ENCODE measurements around the gene APOO. TPM values are rescaled to one million over a fixed set of nuclear protein-coding genes. Genes with fewer than 3 reads are reported as not detected.

APOO gene
- total and polyA plus RNA-seq, 4 donors = 5.4 to 18.0 (median 8.8) TPM

GRCh38 chrX:23811656-23812055 lies 96.1 kb downstream of the APOO start:
- no peak for DNase-seq (ENCODE audit: low spot score)
- TF ChIP-seq TAF1 (conservative IDR thresholded peaks at IDR 0.05) = no peak
- no peak for TF ChIP-seq SP1 (IDR thresholded peaks at IDR 0.05)
- TF ChIP-seq EGR1 (IDR thresholded peaks at IDR 0.05; ENCODE audit: low read depth in 2 of 2) = no peak
- TF ChIP-seq, protein P1, sequence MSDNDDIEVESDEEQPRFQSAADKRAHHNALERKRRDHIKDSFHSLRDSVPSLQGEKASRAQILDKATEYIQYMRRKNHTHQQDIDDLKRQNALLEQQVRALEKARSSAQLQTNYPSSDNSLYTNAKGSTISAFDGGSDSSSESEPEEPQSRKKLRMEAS (IDR thresholded peaks at IDR 0.05) = no peak
- no peak for TF ChIP-seq ZBTB33 (IDR thresholded peaks at IDR 0.05)
- TF ChIP-seq HNF4G (IDR thresholded peaks at IDR 0.05) = no peak
- no peak for TF ChIP-seq RAD21 (IDR thresholded peaks at IDR 0.05)
- TF ChIP-seq, protein P2, sequence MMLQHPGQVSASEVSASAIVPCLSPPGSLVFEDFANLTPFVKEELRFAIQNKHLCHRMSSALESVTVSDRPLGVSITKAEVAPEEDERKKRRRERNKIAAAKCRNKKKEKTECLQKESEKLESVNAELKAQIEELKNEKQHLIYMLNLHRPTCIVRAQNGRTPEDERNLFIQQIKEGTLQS (IDR thresholded peaks at IDR 0.05) = no peak
- TF ChIP-seq CTCF (IDR thresholded peaks at IDR 0.05; ENCODE audit: low read depth, low read length, missing input control) = no peak
- no peak for TF ChIP-seq REST (IDR thresholded peaks at IDR 0.05)
- TF ChIP-seq GABPA (IDR thresholded peaks at IDR 0.05 in 1 of 2, conservative IDR thresholded peaks at IDR 0.05 in 1 of 2) = no peak
- TF ChIP-seq RXRA (IDR thresholded peaks at IDR 0.05) = no peak
- no peak for TF ChIP-seq HNF4A (conservative IDR thresholded peaks at IDR 0.05)
- TF ChIP-seq NR2F2 (IDR thresholded peaks at IDR 0.05) = no peak
- no peak for TF ChIP-seq JUND (IDR thresholded peaks at IDR 0.05)
- TF ChIP-seq FOXA1 (IDR thresholded peaks at IDR 0.05) = no peak
- TF ChIP-seq FOXA2 (IDR thresholded peaks at IDR 0.05) = no peak
- TF ChIP-seq YY1 (IDR thresholded peaks at IDR 0.05) = no peak
- Histone ChIP-seq H3K27ac (ENCODE audit: low read depth in 1 of 2, low read length in 2 of 2) (peak overlapping the region; percentile 20 to 31), H3K9ac (ENCODE audit: low read depth in 1 of 2, low read length in 2 of 2) (no peak overlapping the region), H3K4me3 (ENCODE audit: low read depth in 1 of 3, low read length in 3 of 3) (no peak overlapping the region), H3K36me3 (ENCODE audit: control insufficient read depth in 4 of 4, insufficient read depth in 3 of 4, low read depth in 1 of 4, low read length in 3 of 4) (no peaks in the 10 kb centered on the region), H3K9me3 (ENCODE audit: control insufficient read depth in 4 of 4, low read length in 3 of 4) (peaks cover 0 to 2% (median 0%) of the 10 kb centered on the region in 4 donors), H3K4me1 (ENCODE audit: control insufficient read depth in 4 of 4, insufficient read depth in 4 of 4, low read length in 3 of 4) (no peaks in the 10 kb centered on the region), H3K27me3 (ENCODE audit: control insufficient read depth in 4 of 4, insufficient read depth in 4 of 4, low read length in 3 of 4) (no peaks in the 10 kb centered on the region)
- 77% methylated on average over 6 of the region's 6 CpGs for WGBS
